Measurements from ENCODE around the gene CAMK2A.

DNA sequence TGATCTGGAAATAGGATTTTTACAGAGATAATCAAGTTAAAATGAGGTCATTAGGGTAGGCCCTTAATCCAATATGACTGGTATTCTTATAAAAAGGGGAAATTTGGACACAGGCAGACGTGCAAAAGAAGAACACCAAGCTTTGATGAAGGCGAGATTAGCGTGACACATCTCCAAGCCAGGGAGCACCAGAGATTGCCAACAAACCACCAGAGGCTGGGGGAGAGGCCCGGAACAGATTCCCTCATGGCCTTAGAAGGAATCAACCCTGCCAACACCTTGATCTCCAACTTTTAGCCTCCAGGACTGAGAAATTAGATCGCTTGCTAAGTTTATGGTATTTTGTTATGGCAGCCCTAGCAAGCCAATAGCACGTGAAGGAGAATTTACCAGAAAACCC is 23.9 kb upstream of the CAMK2A start:
- TF ChIP-seq, protein P1, sequence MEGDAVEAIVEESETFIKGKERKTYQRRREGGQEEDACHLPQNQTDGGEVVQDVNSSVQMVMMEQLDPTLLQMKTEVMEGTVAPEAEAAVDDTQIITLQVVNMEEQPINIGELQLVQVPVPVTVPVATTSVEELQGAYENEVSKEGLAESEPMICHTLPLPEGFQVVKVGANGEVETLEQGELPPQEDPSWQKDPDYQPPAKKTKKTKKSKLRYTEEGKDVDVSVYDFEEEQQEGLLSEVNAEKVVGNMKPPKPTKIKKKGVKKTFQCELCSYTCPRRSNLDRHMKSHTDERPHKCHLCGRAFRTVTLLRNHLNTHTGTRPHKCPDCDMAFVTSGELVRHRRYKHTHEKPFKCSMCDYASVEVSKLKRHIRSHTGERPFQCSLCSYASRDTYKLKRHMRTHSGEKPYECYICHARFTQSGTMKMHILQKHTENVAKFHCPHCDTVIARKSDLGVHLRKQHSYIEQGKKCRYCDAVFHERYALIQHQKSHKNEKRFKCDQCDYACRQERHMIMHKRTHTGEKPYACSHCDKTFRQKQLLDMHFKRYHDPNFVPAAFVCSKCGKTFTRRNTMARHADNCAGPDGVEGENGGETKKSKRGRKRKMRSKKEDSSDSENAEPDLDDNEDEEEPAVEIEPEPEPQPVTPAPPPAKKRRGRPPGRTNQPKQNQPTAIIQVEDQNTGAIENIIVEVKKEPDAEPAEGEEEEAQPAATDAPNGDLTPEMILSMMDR (IDR thresholded peaks at IDR 0.05), result no peak
- TF ChIP-seq POLR2A (IDR thresholded peaks at IDR 0.05), result no peak
